ENCODE results near the gene EXOG. TPM values are rescaled to one million over a fixed set of nuclear protein-coding genes. Genes with fewer than 3 reads are reported as not detected.

The EXOG gene
- polyA plus RNA-seq, 1 donor from 2014 or later: 45.6 TPM

DNA sequence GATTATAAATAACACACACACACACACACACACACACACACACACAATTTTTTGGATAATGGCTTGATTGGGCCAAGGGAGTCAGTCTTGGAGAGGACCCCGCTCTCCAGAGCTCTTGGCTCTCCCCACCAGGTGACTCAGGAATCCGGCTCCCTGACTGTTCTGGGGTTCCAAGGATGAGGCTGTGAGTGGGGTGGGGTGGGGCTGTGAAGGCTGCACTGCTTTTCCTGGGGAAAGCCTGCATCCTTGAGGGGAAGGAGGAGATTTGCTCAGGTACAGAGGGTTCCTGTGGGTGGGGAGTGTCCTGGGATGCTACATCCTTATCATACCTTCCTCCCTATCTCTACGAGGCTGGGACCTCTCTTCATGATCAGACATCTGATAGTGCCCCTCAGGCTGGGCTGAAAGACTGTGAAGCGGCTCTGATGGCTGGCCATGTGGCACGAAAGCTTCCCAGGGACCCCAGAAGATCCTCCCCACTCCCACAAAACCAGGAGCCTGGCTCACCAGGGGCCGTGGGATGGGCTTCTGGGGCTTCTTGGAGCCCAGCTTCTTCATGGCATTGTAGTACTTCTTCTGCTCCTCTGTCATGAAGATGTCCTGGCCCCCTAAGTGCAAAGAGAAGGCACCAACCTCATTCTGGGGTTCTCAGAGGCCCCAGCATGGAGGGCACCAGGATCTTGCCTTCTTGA is 59.2 kb downstream of the EXOG start:
- no peak for TF ChIP-seq REST (IDR thresholded peaks at IDR 0.05; ENCODE audit: borderline replicate concordance)
- TF ChIP-seq POLR2AphosphoS5 (IDR thresholded peaks at IDR 0.05): no peak
- TF ChIP-seq MXI1 (conservative IDR thresholded peaks at IDR 0.05; ENCODE audit: poor library complexity, severe bottlenecking): no peak
- no peak for TF ChIP-seq EZH2 (IDR thresholded peaks at IDR 0.05; ENCODE audit: borderline replicate concordance, insufficient read depth, low read length, poor library complexity, severe bottlenecking)
- no peak for TF ChIP-seq EP300 (conservative IDR thresholded peaks at IDR 0.05; ENCODE audit: poor library complexity, severe bottlenecking)
- TF ChIP-seq, protein P1, sequence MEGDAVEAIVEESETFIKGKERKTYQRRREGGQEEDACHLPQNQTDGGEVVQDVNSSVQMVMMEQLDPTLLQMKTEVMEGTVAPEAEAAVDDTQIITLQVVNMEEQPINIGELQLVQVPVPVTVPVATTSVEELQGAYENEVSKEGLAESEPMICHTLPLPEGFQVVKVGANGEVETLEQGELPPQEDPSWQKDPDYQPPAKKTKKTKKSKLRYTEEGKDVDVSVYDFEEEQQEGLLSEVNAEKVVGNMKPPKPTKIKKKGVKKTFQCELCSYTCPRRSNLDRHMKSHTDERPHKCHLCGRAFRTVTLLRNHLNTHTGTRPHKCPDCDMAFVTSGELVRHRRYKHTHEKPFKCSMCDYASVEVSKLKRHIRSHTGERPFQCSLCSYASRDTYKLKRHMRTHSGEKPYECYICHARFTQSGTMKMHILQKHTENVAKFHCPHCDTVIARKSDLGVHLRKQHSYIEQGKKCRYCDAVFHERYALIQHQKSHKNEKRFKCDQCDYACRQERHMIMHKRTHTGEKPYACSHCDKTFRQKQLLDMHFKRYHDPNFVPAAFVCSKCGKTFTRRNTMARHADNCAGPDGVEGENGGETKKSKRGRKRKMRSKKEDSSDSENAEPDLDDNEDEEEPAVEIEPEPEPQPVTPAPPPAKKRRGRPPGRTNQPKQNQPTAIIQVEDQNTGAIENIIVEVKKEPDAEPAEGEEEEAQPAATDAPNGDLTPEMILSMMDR (IDR thresholded peaks at IDR 0.05; ENCODE audit: poor library complexity, severe bottlenecking): no peak
- no peak for TF ChIP-seq TAF1 (IDR thresholded peaks at IDR 0.05; ENCODE audit: low read depth)
- no peak for TF ChIP-seq SMC3 (conservative IDR thresholded peaks at IDR 0.05; ENCODE audit: poor library complexity)
- no peak for TF ChIP-seq RAD21 (conservative IDR thresholded peaks at IDR 0.05)
- H3K27ac ChIP-seq (ENCODE audit: low read length): no peak overlapping the region
- no peaks in the 10 kb centered on the region for H3K79me2 ChIP-seq (replicated peaks; ENCODE audit: insufficient read depth, low read length)
- no peaks in the 10 kb centered on the region for H3K9me3 ChIP-seq (ENCODE audit: low read length)
- no peak overlapping the region for H2AFZ ChIP-seq (ENCODE audit: low read depth, low read length)
- no peaks in the 10 kb centered on the region for H3K27me3 ChIP-seq (ENCODE audit: insufficient read depth, low read depth, low read length)
- H3K9me2 ChIP-seq (ENCODE audit: insufficient read depth, low read length): no peaks in the 10 kb centered on the region
- H3F3A ChIP-seq (ENCODE audit: insufficient read depth, low read length, poor library complexity, severe bottlenecking): no peaks in the 10 kb centered on the region
- H4K20me1 ChIP-seq (ENCODE audit: insufficient read depth): no peaks in the 10 kb centered on the region
- no peak overlapping the region for H3K4me2 ChIP-seq (ENCODE audit: low read length)
- no peaks in the 10 kb centered on the region for H3K36me3 ChIP-seq (ENCODE audit: insufficient read depth, low read length)
- H3K4me3 ChIP-seq (ENCODE audit: low read length): no peak overlapping the region
- no peak overlapping the region for H3K9ac ChIP-seq (ENCODE audit: low read length)

GRCh38 chr3:38555926-38556325 is 59.8 kb downstream of the EXOG start:
- H3K27me3 ChIP-seq (ENCODE audit: insufficient read depth, low read depth, low read length): no peaks in the 10 kb centered on the region
- no peak overlapping the region for H3K9ac ChIP-seq (ENCODE audit: low read length)
- no peaks in the 10 kb centered on the region for H3F3A ChIP-seq (ENCODE audit: insufficient read depth, low read length, poor library complexity, severe bottlenecking)
- H3K4me2 ChIP-seq (ENCODE audit: low read length): no peak overlapping the region
- TF ChIP-seq REST (IDR thresholded peaks at IDR 0.05; ENCODE audit: borderline replicate concordance) (no peak), POLR2AphosphoS5 (IDR thresholded peaks at IDR 0.05) (no peak), TAF1 (IDR thresholded peaks at IDR 0.05; ENCODE audit: low read depth) (no peak), MXI1 (conservative IDR thresholded peaks at IDR 0.05; ENCODE audit: poor library complexity, severe bottlenecking) (no peak), EZH2 (IDR thresholded peaks at IDR 0.05; ENCODE audit: borderline replicate concordance, insufficient read depth, low read length, poor library complexity, severe bottlenecking) (no peak), EP300 (conservative IDR thresholded peaks at IDR 0.05; ENCODE audit: poor library complexity, severe bottlenecking) (no peak), SMC3 (conservative IDR thresholded peaks at IDR 0.05; ENCODE audit: poor library complexity) (no peak)
- TF ChIP-seq, protein P1 (IDR thresholded peaks at IDR 0.05; ENCODE audit: poor library complexity, severe bottlenecking): no peak
- H3K9me2 ChIP-seq (ENCODE audit: insufficient read depth, low read length): no peaks in the 10 kb centered on the region
- no peaks in the 10 kb centered on the region for H3K36me3 ChIP-seq (ENCODE audit: insufficient read depth, low read length)
- H3K4me3 ChIP-seq (ENCODE audit: low read length): no peak overlapping the region
- H3K27ac ChIP-seq (ENCODE audit: low read length): no peak overlapping the region
- H2AFZ ChIP-seq (ENCODE audit: low read depth, low read length): no peak overlapping the region
- H4K20me1 ChIP-seq (ENCODE audit: insufficient read depth): no peaks in the 10 kb centered on the region
- H3K9me3 ChIP-seq (ENCODE audit: low read length): no peaks in the 10 kb centered on the region
- no peaks in the 10 kb centered on the region for H3K79me2 ChIP-seq (replicated peaks; ENCODE audit: insufficient read depth, low read length)
